WI38 (cell line): ENCODE data around the gene CEP135.
"Not testable (repeated sequence)": the region's sequence is repeated elsewhere in the genome, so short reads cannot be mapped to it uniquely, and the experiment has no call there.

ENCODE experiments used
- H3K4me3 ChIP-seq: 2 replicates; pipeline ENCODE4 v1.5.1; 2011; ENCODE audit warnings: low read depth, mild to moderate bottlenecking, control low read depth, low read length
- TF ChIP-seq, protein P1 (sequence below): IDR thresholded peaks from 2 replicates; pipeline ENCODE4 v1.5.1; 2012; ENCODE audit warnings: low read depth, mild to moderate bottlenecking, control low read depth, low read length

Gene CEP135

DNA sequence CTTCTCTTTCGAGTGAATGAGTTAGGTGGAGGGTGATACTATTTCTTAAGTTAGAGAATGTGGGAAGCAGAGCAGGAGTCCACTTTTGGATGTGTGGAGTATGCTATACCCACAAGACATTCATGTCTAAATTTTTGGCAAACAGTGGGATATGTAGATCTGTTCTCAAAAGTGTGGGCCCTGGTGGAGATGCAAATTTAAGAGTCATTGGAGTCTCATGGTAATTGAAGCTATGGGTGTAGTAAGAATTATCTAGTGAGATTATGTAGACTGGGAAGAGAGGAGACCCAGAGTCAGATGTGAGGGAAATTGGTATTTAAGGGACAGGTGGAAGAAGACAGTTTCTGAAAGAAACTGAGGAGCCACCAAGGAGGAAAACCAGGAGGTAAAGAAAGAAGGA, 7.0 kb downstream of the CEP135 start:
- TF ChIP-seq, protein P1, sequence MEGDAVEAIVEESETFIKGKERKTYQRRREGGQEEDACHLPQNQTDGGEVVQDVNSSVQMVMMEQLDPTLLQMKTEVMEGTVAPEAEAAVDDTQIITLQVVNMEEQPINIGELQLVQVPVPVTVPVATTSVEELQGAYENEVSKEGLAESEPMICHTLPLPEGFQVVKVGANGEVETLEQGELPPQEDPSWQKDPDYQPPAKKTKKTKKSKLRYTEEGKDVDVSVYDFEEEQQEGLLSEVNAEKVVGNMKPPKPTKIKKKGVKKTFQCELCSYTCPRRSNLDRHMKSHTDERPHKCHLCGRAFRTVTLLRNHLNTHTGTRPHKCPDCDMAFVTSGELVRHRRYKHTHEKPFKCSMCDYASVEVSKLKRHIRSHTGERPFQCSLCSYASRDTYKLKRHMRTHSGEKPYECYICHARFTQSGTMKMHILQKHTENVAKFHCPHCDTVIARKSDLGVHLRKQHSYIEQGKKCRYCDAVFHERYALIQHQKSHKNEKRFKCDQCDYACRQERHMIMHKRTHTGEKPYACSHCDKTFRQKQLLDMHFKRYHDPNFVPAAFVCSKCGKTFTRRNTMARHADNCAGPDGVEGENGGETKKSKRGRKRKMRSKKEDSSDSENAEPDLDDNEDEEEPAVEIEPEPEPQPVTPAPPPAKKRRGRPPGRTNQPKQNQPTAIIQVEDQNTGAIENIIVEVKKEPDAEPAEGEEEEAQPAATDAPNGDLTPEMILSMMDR = no peak
- H3K4me3 ChIP-seq = no peak overlapping the region

GRCh38 chr4:55959655-55960054, 10.9 kb downstream of the CEP135 start:
- H3K4me3 ChIP-seq = no peak overlapping the region
- TF ChIP-seq, protein P1 = no peak

- TF ChIP-seq, protein P1 = no peak
- H3K4me3 ChIP-seq = no peak overlapping the region
Measured at GRCh38 chr4:55964046-55964445, 15.3 kb downstream of the CEP135 start.

DNA sequence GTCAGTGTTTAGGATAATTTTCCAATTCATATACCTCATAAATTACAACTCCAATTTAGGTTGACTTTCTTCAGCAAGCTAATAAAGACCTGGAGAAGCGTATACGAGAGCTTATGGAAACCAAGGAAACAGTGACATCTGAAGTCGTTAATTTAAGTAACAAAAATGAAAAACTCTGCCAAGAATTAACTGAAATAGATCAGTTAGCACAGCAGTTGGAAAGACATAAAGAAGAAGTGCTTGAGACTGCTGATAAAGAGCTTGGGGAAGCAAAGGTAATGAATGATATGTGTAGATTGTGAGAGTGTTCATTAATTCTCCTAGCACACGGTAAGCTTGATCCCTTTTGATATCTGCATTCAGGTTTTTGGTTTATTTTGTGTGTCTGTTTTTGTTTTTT, 16.8 kb downstream of the CEP135 start:
- no peak overlapping the region for H3K4me3 ChIP-seq
- TF ChIP-seq, protein P1 = no peak

DNA sequence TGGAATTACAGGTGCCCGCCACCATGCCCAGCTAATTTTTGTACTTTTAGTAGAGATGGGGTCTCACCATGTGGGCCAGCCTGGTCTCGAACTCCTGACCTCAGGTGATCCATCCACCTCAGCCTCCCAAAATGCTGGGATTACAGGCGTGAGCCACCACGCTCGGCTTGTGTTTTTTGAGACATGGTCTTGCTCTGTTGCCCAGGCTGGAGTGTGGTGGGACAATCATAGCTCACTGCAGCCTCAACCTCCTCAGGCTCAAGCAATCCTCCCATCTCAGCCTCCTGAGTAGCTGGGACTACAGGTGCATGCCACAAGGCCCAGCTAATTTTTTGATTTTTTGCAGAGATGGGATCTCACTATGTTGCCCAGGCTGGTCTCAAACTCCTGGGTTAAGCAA, 17.6 kb downstream of the CEP135 start:
- H3K4me3 ChIP-seq = not testable (repeated sequence)

DNA sequence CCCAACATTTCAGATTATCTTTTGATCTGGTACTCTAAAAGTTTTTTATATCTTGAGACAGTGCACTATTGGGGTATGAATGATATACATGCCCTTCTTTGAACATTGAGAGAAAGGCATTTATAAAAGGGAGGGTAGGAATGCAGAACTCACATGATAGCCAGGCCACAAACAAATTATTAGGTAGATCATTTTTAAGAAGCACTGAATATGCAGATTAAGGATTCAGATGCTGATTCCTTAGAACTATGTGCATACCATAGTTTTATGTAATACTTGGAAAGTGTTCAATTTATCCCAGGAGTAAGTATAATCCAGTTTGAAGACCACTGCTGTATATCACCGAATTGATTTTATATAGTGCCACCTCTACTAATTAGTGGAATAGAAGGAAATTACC, 18.6 kb downstream of the CEP135 start:
- H3K4me3 ChIP-seq = no peak overlapping the region
- TF ChIP-seq, protein P1 = no peak

GRCh38 chr4:55973650-55974049, 24.9 kb downstream of the CEP135 start:
- TF ChIP-seq, protein P1 = no peak
- H3K4me3 ChIP-seq = no peak overlapping the region

DNA sequence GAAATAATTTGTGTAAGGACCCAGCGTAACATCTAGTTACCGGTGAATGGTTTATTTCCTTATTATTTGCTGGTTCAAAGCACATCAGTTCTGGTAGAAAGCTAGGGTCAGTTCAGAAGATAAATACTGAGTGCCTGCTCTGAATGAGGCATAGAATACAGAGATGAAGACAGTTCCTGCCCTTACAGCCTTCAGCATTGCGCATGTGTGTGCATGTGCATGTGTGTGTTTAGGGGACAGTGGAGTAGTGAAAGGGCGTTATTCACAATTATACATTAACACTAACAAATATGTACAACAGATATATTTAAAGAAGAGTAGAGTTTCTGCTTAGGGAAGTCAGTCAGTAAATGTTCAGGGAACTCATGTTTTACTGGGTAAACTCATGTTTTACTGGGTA, 29.1 kb downstream of the CEP135 start:
- H3K4me3 ChIP-seq = no peak overlapping the region
- TF ChIP-seq, protein P1 = no peak
